Activated CD4-positive, alpha-beta memory T cell treated with anti-CD3 and anti-CD28 coated beads, Interleukin-2, amount 10 ng/mL, durations not matched to agents 7 days and 5 days (primary cell): Measurements from ENCODE around the gene ZNF189. TPM values are rescaled to one million over a fixed set of nuclear protein-coding genes. Genes with fewer than 3 reads are reported as not detected.

ENCODE experiments used
- CTCF ChIA-PET: fragments of 350-600 bp; sonication (Branson Sonifier 250); formaldehyde crosslinking; loops from one replicate; lab custom pipeline; 2021; ENCODE audit warnings: antibody characterized with exemption, inconsistent platforms; lab: Charles Lee
- POLR2A ChIA-PET: fragments of 350-600 bp; sonication (Branson Sonifier 250); formaldehyde crosslinking; loops from one replicate; lab custom pipeline; 2021; ENCODE audit warnings: antibody characterized with exemption; lab: Charles Lee
- DNase-seq: peaks from one replicate; pipeline ENCODE4 v3.0.0-alpha.2; 2020
- H3K27ac Mint-ChIP-seq: one replicate; pipeline ENCODE4 v1.8.0; 2021; ENCODE audit warnings: mild to moderate bottlenecking, mixed read lengths
- H3K27me3 Mint-ChIP-seq: one replicate; pipeline ENCODE4 v1.8.0; 2021; ENCODE audit warnings: mixed read lengths
- H3K36me3 Mint-ChIP-seq: one replicate; pipeline ENCODE4 v1.8.0; 2021; ENCODE audit warnings: low read depth, mixed read lengths
- H3K4me1 Mint-ChIP-seq: one replicate; pipeline ENCODE4 v1.8.0; 2021; ENCODE audit warnings: mixed read lengths
- H3K4me3 Mint-ChIP-seq: one replicate; pipeline ENCODE4 v1.8.0; 2021; ENCODE audit warnings: mild to moderate bottlenecking, mixed read lengths
- H3K9me3 Mint-ChIP-seq: one replicate; pipeline ENCODE4 v1.8.0; 2021; ENCODE audit warnings: mixed read lengths
- total RNA-seq, 2 experiments: library from RNA; stranded (reverse); gene quantifications; one replicate each; pipeline ENCODE4 v1.2.3, GENCODE V29; 2021

The ZNF189 gene
- total RNA-seq, 2 experiments from 2014 or later = 13.1 to 13.3 TPM

- ChIA-PET POLR2A (no interaction called here), CTCF (interaction anchor here (0.6 kb wide), 1 partner anchor 117 kb away, joined by 3 read pairs; no protein-coding TSS in a partner anchor)
- Mint-ChIP-seq H3K9me3 (peaks cover 8% of the 10 kb centered on the region), H3K27me3 (peaks cover 33% of the 10 kb centered on the region), H3K4me3 (no peak overlapping the region), H3K36me3 (no peaks in the 10 kb centered on the region), H3K27ac (no peak overlapping the region), H3K4me1 (peaks cover 9% of the 10 kb centered on the region)
- no peak for DNase-seq
These were observed 52.3 kb downstream of the ZNF189 start for GRCh38 chr9:101450931-101451330.

- Mint-ChIP-seq H3K9me3 (peaks cover 8% of the 10 kb centered on the region), H3K4me3 (no peak overlapping the region), H3K27ac (no peak overlapping the region), H3K27me3 (peaks cover 30% of the 10 kb centered on the region), H3K4me1 (peaks cover 9% of the 10 kb centered on the region), H3K36me3 (no peaks in the 10 kb centered on the region)
- CTCF ChIA-PET = interaction anchor here (0.6 kb wide), 1 partner anchor 116 kb away, joined by 3 read pairs; no protein-coding TSS in a partner anchor
- no peak for DNase-seq
- POLR2A ChIA-PET = no interaction called here
These were observed 52.8 kb downstream of the ZNF189 start for GRCh38 chr9:101451498-101451897.

- DNase-seq = no peak
- Mint-ChIP-seq H3K27ac (no peak overlapping the region), H3K4me1 (peaks cover 5% of the 10 kb centered on the region), H3K9me3 (peaks cover 8% of the 10 kb centered on the region), H3K36me3 (no peaks in the 10 kb centered on the region), H3K4me3 (no peak overlapping the region), H3K27me3 (peaks cover 18% of the 10 kb centered on the region)
- ChIA-PET CTCF (no interaction called here), POLR2A (no interaction called here)
These were observed 55.3 kb downstream of the ZNF189 start for GRCh38 chr9:101453776-101454570.

- peaks cover 10% of the 10 kb centered on the region for H3K27me3 Mint-ChIP-seq
- H3K27ac Mint-ChIP-seq = no peak overlapping the region
- ChIA-PET POLR2A (no interaction called here), CTCF (interaction anchor here (1.0 kb wide), 1 partner anchor 78 kb away, joined by 5 read pairs; the partner anchor contains the start of gene RNF20)
- H3K36me3 Mint-ChIP-seq = no peaks in the 10 kb centered on the region
- H3K9me3 Mint-ChIP-seq = peaks cover 8% of the 10 kb centered on the region
- no peak for DNase-seq
- no peaks in the 10 kb centered on the region for H3K4me1 Mint-ChIP-seq
- H3K4me3 Mint-ChIP-seq = no peak overlapping the region
These were observed 57.1 kb downstream of the ZNF189 start for GRCh38 chr9:101455656-101456240.

GRCh38 chr9:101457003-101457402 lies 58.4 kb downstream of the ZNF189 start:
- peaks cover 7% of the 10 kb centered on the region for H3K27me3 Mint-ChIP-seq
- peaks cover 8% of the 10 kb centered on the region for H3K9me3 Mint-ChIP-seq
- no peaks in the 10 kb centered on the region for H3K4me1 Mint-ChIP-seq
- H3K36me3 Mint-ChIP-seq = no peaks in the 10 kb centered on the region
- no peak overlapping the region for H3K27ac Mint-ChIP-seq
- CTCF ChIA-PET = interaction anchor here (1.0 kb wide), 1 partner anchor 10 kb away, joined by 3 read pairs; no protein-coding TSS in a partner anchor
- no peak overlapping the region for H3K4me3 Mint-ChIP-seq
- POLR2A ChIA-PET = no interaction called here
- DNase-seq = no peak

- ChIA-PET CTCF (interaction anchor here (0.6 to 4.0 kb wide), 10 partner anchors 10 to 78 kb away, joined by 3 to 26 read pairs (median 4); partner anchors contain the start of gene RNF20), POLR2A (interaction anchor here (1.4 kb wide), 1 partner anchor 74 kb away, joined by 3 read pairs; the partner anchor contains the start of gene RNF20)
- Mint-ChIP-seq H3K27ac (no peak overlapping the region), H3K9me3 (no peaks in the 10 kb centered on the region), H3K4me1 (no peaks in the 10 kb centered on the region), H3K36me3 (no peaks in the 10 kb centered on the region), H3K4me3 (no peak overlapping the region), H3K27me3 (peaks cover 6% of the 10 kb centered on the region)
- peak; percentile 17 for DNase-seq
These were observed 60.4 kb downstream of the ZNF189 start for GRCh38 chr9:101458963-101459631.

Other genes starting within 250 kb of the ZNF189 start
- not detected for gene BAAT, start 13.8 kb upstream of the ZNF189 start, total RNA-seq
- 10 to 100 TPM in 1 of 2 experiments, 1 to 10 TPM in 1; 9.2 to 10.2 TPM for gene MRPL50, start 233 bp upstream of the ZNF189 start, total RNA-seq
- not detected for gene ALDOB, start 36.9 kb downstream of the ZNF189 start, total RNA-seq
- 10 to 100 TPM; 43.1 to 43.3 TPM for gene RNF20, start 135.0 kb downstream of the ZNF189 start, total RNA-seq
- gene PPP3R2, start 196.1 kb downstream of the ZNF189 start, total RNA-seq = not detected